Measurements from ENCODE around the gene PDE6G.

The PDE6G gene

GRCh38 chr17:81690549-81690948 lies 34.2 kb upstream of the PDE6G start:
- H3K4me3 ChIP-seq: no peak overlapping the region
- peaks cover 4 to 10% (median 7%) of the 10 kb centered on the region in 10 experiments for H3K4me1 ChIP-seq
- H3K36me3 ChIP-seq: peaks cover 100% of the 10 kb centered on the region in 11 experiments
- no peak overlapping the region; a peak in 1 of 22 replicates for H3K9ac ChIP-seq
- no peaks in the 10 kb centered on the region for H3K9me3 ChIP-seq (replicated peaks in 1 of 11)
- H4K20me1 ChIP-seq: peaks cover 58 to 100% (median 100%) of the 10 kb centered on the region in 11 experiments
- H3K27me3 ChIP-seq: no peaks in the 10 kb centered on the region
- no peak overlapping the region for H3K4me2 ChIP-seq
- TF ChIP-seq Cebpa-rat (IDR thresholded peaks at IDR 0.05): no peak
- no peak overlapping the region for H3K27ac ChIP-seq

GRCh38 chr17:81690066-81690465 lies 33.7 kb upstream of the PDE6G start:
- peak overlapping the region in 4 of 11 experiments; percentile 9 to 44 (median 32); a peak in 2 of 22 replicates for H3K9ac ChIP-seq
- H3K27ac ChIP-seq: no peak overlapping the region
- no peak overlapping the region for H3K4me3 ChIP-seq
- H3K36me3 ChIP-seq: peaks cover 98 to 100% (median 99%) of the 10 kb centered on the region in 11 experiments
- no peaks in the 10 kb centered on the region for H3K27me3 ChIP-seq
- TF ChIP-seq Cebpa-rat (IDR thresholded peaks at IDR 0.05): no peak
- H3K9me3 ChIP-seq (replicated peaks in 1 of 11): no peaks in the 10 kb centered on the region
- H4K20me1 ChIP-seq: peaks cover 63 to 100% (median 100%) of the 10 kb centered on the region in 11 experiments
- no peak overlapping the region for H3K4me2 ChIP-seq
- peaks cover 8 to 15% (median 11%) of the 10 kb centered on the region in 10 experiments for H3K4me1 ChIP-seq

GRCh38 chr17:81688616-81689015 lies 32.3 kb upstream of the PDE6G start:
- no peak for TF ChIP-seq Cebpa-rat (IDR thresholded peaks at IDR 0.05)
- Histone ChIP-seq H3K36me3 (peaks cover 83 to 88% (median 84%) of the 10 kb centered on the region in 11 experiments), H3K4me1 (peaks cover 15 to 23% (median 18%) of the 10 kb centered on the region in 10 experiments), H4K20me1 (peaks cover 75 to 97% (median 95%) of the 10 kb centered on the region in 11 experiments), H3K27me3 (no peaks in the 10 kb centered on the region), H3K9me3 (replicated peaks in 1 of 11) (no peaks in the 10 kb centered on the region), H3K4me3 (no peak overlapping the region), H3K27ac (no peak overlapping the region), H3K4me2 (no peak overlapping the region), H3K9ac (peak overlapping the region in 8 of 11 experiments; percentile 6 to 53 (median 34); a peak in 8 of 22 replicates)

- Histone ChIP-seq H3K36me3 (peaks cover 76 to 82% (median 78%) of the 10 kb centered on the region in 11 experiments), H3K27me3 (no peaks in the 10 kb centered on the region), H4K20me1 (peaks cover 71 to 94% (median 88%) of the 10 kb centered on the region in 11 experiments), H3K9me3 (replicated peaks in 1 of 11) (no peaks in the 10 kb centered on the region), H3K4me3 (no peak overlapping the region), H3K4me1 (peaks cover 15 to 23% (median 18%) of the 10 kb centered on the region in 10 experiments), H3K27ac (no peak overlapping the region), H3K4me2 (no peak overlapping the region), H3K9ac (peak overlapping the region in 4 of 11 experiments; percentile 24 to 96 (median 40); a peak in 3 of 22 replicates)
- TF ChIP-seq Cebpa-rat (IDR thresholded peaks at IDR 0.05): no peak
These were observed 31.6 kb upstream of the PDE6G start for GRCh38 chr17:81687770-81688541.

- Histone ChIP-seq H3K27me3 (no peaks in the 10 kb centered on the region), H4K20me1 (peaks cover 72 to 94% (median 86%) of the 10 kb centered on the region in 11 experiments), H3K4me3 (no peak overlapping the region), H3K9ac (peak overlapping the region in 9 of 11 experiments; percentile 95 to 98 (median 97); a peak in 11 of 22 replicates), H3K9me3 (replicated peaks in 1 of 11) (no peaks in the 10 kb centered on the region), H3K4me1 (peaks cover 27 to 36% (median 31%) of the 10 kb centered on the region in 10 experiments), H3K4me2 (no peak overlapping the region), H3K36me3 (peaks cover 63 to 72% (median 65%) of the 10 kb centered on the region in 11 experiments), H3K27ac (no peak overlapping the region)
- TF ChIP-seq Cebpa-rat (IDR thresholded peaks at IDR 0.05): no peak
These were observed 30.3 kb upstream of the PDE6G start for GRCh38 chr17:81686614-81687013.

- Histone ChIP-seq H3K27ac (peak overlapping the region; percentile 91 to 98 (median 94); a peak in 21 of 22 replicates), H3K4me1 (peaks cover 33 to 51% (median 44%) of the 10 kb centered on the region in 10 experiments), H3K9ac (peak overlapping the region; percentile 94 to 98 (median 97)), H4K20me1 (peaks cover 57 to 92% (median 86%) of the 10 kb centered on the region in 11 experiments), H3K36me3 (peaks cover 50 to 72% (median 62%) of the 10 kb centered on the region in 11 experiments), H3K4me2 (peak overlapping the region; percentile 93 to 100 (median 98)), H3K27me3 (no peaks in the 10 kb centered on the region), H3K4me3 (peak overlapping the region; percentile 92 to 100 (median 98)), H3K9me3 (replicated peaks in 1 of 11) (no peaks in the 10 kb centered on the region)
- no peak for TF ChIP-seq Cebpa-rat (IDR thresholded peaks at IDR 0.05)
These were observed 28.8 kb upstream of the PDE6G start for GRCh38 chr17:81685108-81685507.

GRCh38 chr17:81684442-81684911 lies 28.1 kb upstream of the PDE6G start:
- Histone ChIP-seq H3K4me3 (peak overlapping the region; percentile 92 to 100 (median 98)), H3K27ac (peak overlapping the region; percentile 91 to 98 (median 94)), H3K27me3 (no peaks in the 10 kb centered on the region), H3K4me1 (peaks cover 33 to 57% (median 48%) of the 10 kb centered on the region in 10 experiments), H3K9me3 (replicated peaks in 1 of 11) (no peaks in the 10 kb centered on the region), H3K36me3 (peaks cover 43 to 72% (median 61%) of the 10 kb centered on the region in 11 experiments), H3K9ac (peak overlapping the region; percentile 94 to 98 (median 97)), H4K20me1 (peaks cover 51 to 92% (median 85%) of the 10 kb centered on the region in 11 experiments; a peak in 21 of 22 replicates), H3K4me2 (peak overlapping the region; percentile 93 to 100 (median 98))
- TF ChIP-seq Cebpa-rat (IDR thresholded peaks at IDR 0.05): no peak

GRCh38 chr17:81683584-81684441 lies 27.5 kb upstream of the PDE6G start, which contains the start of the genes ARL16 and HGS:
ARL16 (minus strand) TSS chr17:81683797; CDS start chr17:81683753, 44 bp downstream.
HGS (plus strand) TSS chr17:81684011; CDS start chr17:81684067, 56 bp downstream.
- peaks cover 33 to 63% (median 50%) of the 10 kb centered on the region in 10 experiments for H3K4me1 ChIP-seq
- H3K9me3 ChIP-seq (replicated peaks in 1 of 11): no peaks in the 10 kb centered on the region
- H3K36me3 ChIP-seq: peaks cover 37 to 70% (median 54%) of the 10 kb centered on the region in 11 experiments
- peaks cover 44 to 90% (median 79%) of the 10 kb centered on the region in 11 experiments; a peak in 21 of 22 replicates for H4K20me1 ChIP-seq
- peak within 1 kb of the TSS; percentile 95 to 100 (median 98) for H3K4me2 ChIP-seq
- H3K27me3 ChIP-seq: no peaks in the 10 kb centered on the region
- peak within 1 kb of the TSS; percentile 94 to 98 (median 97) for H3K9ac ChIP-seq
- peak within 1 kb of the TSS; percentile 92 to 100 (median 98) for H3K4me3 ChIP-seq
- TF ChIP-seq Cebpa-rat (IDR thresholded peaks at IDR 0.05): no peak
- H3K27ac ChIP-seq: peak within 1 kb of the TSS; percentile 91 to 98 (median 94)
